HG03571 (cell line): ENCODE results near the gene PRELP.

Experiments
- ATAC-seq: cut with Tn5 transposase; IDR thresholded peaks from one replicate; pipeline ENCODE4 v1.9.1; 2021; ENCODE audit not compliant: unreplicated experiment

Gene PRELP

DNA sequence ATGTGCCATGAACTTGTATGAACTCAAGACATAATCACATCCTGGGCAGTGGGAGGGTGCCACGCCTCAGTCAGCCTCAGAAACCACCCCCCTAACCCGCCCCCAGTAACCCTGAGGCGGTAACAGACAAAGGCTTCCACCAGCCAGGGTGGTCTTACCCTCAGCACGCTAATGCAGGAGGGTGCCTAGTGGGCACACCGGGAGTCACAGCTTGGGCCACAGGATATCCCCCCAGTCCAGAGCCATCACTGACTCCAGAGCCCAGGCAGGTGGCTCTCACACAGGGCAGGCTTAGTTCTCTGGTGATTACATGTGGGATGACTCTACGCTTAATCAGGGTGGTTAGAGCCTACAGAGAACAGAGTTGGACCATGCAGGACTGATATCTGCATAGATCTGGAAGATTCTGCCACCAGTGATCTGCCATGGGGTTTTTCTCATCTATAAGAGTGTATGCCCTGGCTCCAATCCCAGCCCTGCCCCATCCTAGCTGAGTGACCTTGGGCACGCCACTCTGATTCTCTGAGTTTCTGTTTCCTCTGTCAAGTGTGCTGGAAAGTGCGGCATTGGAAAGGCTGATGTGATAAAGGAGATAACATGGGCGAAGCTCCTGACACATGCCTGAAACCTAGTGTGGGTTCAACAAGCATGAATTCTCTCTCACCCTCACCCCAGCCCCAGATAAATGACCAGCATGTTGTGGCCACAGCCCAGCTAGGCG, 45.6 kb downstream of the PRELP start:
- no peak for ATAC-seq

DNA sequence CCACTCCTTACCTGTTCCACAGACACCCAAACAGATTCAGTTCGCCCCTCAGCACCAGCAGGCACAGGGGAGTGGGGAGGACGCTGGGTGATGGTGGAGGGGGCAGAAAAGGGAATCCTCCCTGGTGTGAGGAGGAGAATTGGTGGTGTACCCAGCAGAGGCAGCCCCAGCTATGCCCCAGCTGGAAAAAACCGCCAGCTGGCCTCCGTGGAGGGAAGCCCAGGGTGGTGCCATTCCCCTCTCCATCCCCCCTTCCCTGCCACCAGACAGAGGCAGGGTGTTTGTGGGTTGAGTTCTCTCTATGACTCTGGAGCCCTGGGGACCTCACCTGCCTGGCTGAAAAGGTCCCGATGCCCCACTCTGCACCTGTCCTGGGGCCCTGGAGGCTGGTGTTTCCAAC, 46.2 kb downstream of the PRELP start:
- no peak for ATAC-seq

DNA sequence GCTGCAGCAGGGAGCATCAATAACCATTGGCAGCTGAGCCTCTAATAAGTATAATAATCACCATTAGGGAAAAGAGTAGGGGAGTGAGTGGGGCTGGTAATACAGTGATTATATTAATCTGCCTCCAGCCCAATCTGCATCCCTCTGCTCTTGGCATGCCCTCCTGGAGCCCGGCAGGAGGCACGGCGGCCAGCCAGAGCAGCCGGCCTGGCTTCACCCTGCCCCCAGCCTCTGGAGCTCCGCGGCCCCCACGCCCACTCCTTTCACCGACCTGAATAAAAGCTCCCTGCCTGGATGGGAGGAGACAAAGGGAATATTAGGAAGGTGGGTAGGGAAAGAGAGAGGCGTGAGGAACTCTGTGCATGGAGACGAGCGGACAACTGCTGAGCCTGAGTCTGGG, 46.6 kb downstream of the PRELP start:
- ATAC-seq: no peak

DNA sequence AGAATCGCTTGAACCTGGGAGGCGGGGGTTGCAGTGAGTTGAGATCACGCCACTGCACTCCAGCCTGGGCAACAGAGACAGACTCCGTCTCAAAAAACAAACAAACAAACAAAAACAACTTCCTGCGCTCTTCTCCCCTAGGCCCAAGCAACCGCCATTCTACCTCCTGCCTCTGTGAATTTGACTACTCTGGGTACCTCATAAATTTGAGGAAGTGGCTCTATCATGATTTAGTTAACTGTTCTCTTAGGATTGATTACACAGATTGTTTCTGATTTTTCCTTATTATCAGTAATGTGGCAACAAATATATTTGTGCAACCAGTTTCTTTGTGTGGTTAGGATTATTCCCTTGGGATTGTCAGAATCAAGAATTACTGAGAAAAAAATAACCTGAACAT, 48.1 kb downstream of the PRELP start:
- ATAC-seq: no peak

DNA sequence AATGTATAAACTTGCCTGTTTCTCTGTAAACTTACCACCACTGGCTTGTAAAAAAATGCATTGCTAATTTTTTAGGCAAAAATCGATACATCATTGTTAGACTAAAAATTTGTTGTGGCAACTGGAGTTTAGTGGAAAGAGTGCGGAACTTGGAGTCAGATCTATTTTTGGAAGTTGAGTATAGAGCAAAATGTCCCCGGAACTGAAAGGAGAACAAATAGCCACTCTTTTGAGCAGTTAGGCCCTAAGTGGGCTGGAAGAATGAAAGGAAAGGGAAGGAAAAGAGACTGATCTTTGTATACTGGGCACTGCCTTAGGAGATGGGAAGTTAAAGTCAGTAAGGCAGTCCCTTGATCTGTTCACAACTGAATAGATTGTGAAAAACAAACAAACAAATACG, 48.5 kb downstream of the PRELP start:
- no peak for ATAC-seq

DNA sequence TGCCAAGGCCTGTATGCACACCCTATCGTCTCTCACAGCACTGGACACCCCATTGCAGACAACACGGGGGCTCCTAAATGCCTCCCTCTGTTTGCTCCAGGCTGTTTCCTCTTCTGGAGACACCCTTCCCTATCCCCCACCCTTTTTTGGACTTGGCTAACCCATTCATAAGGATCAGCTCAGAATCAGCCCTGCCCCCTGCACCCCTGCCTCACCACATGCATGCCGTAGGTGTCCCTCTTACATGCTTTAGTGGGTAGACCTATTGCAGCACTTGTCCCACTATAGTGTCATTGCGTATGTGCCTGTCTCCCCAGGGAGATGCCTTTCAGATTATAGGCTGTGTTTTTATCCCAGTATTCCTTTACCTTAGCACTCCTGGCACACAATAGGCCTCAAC, 49.2 kb downstream of the PRELP start:
- ATAC-seq: no peak

DNA sequence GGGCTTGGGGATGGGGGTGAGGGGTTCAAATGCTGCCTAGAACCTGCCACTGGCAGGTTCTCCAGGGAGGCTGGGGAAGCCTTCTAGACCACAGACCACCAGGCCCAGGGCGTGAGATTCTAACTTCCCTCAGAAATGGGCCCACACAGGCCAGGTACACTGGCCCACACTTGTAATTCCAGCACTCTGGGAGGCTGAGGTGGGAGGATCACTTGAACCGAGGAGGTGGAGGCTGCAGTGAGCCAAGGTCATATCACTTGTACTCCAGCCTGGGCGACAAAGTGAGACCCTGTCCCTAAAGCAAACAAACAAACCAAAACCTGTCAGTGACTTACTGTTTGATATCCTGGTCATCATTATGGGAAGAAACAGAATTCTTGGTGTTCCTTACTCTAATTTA, 50.1 kb downstream of the PRELP start:
- no peak for ATAC-seq

DNA sequence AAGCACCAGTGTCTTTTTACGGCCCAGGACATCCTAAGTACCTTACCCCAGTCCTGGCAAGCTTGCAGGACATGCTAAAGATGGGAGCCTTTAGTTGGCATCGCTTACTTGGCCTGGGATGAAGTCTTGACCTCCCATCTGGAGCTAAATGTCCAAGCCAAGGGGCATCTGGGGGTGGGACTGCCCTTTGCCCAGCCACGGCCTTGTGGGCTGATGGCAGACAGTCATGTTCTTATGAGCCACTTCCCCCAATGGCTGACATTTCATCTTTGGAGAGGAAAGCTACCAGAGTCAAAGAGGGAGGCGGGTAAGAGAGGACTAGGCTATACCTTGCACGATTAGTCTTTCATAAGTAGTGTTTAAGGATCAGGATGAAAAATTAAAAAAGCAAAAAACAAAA, 50.5 kb downstream of the PRELP start:
- ATAC-seq: no peak

DNA sequence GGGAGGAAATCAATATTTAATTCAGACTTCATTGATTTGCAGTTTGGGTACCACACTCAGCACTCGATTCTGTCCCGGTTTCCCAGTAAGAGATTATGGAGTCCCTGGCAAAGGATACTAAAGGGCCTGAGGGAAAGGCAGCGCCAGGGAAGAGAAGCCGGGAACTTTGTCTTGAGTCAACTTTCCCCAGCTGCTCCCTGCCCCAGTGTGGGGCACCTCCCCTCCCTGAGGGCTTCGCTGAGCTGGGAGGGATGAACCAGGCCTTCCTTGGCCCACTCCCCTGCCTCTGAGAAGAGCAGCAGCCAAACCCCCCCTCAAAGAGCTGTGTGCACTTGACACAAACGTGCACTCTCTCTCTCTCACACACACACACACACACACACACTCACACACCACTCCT, 51.0 kb downstream of the PRELP start:
- no peak for ATAC-seq

DNA sequence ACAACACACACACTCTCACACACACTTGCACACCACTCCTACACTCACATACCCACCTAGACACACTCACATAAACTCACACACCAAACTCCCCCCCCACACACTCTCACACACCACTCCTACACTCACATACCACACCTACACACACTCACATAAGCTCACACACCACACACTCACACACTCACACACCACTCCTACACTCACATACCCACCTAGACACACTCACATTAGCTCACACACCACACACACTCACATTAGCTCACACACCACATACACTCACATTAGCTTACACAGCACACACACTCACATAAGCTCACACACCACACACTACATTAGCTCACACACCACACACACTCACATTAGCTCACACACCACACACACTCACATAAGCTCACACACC, 51.4 kb downstream of the PRELP start:
- no peak for ATAC-seq

DNA sequence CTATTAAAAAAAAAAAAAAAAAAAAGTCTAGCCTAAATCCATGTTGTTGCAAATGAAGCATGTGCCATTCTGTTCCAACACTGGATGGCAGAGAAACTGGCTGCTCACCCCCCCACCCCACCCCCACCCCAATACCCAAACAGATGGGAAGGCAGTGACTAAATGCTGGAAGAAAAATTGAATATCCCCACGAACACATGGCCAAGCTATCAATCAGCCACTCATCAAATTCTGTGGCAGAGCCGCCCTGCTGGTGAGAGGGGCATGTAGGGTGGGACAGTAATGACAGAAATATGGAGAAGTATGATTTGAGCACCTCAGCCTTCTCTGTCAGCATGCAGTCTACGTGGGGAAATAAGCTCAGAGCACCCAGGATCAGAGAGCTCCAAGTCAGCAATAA, 52.5 kb downstream of the PRELP start:
- ATAC-seq: no peak

DNA sequence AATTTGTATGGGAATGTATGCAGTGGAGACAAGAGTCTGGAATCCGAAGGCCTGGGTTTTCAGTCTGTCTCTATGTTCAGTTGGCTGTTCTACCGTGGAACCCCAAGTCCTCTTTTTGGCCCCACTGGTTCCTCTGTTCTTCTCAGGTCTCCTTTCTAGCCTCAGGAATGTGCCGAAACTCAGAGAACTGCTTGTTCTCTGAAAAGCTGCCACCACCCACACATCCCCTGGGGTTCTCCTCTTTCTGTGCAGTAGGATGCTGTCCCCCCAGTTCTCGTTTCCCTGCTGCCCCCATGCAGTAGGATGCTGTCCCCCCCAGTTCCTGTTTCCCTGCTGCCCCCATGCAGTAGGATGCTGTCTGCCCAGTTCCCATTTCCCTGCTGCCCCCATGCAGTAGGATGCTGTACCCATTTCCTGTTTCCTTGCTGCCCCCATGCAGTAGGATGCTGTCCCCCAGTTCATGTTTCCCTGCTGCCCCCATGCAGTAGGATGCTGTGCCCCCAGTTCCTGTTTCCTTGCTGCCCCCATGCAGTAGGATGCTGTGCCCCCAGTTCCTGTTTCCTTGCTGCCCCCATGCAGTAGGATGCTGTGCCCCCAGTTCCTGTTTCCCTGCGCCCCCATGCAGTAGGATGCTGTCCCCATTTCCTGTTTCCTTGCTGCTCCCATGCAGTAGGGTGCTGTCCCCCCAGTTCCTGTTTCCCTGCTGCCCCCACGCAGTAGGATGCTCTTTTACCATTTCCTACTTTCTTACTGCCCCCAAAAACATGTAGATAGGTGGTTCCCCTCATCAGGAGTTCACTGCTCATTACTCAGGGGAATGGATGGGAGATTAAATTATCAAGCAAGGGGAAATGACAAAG, 53.6 kb downstream of the PRELP start:
- ATAC-seq: no peak

DNA sequence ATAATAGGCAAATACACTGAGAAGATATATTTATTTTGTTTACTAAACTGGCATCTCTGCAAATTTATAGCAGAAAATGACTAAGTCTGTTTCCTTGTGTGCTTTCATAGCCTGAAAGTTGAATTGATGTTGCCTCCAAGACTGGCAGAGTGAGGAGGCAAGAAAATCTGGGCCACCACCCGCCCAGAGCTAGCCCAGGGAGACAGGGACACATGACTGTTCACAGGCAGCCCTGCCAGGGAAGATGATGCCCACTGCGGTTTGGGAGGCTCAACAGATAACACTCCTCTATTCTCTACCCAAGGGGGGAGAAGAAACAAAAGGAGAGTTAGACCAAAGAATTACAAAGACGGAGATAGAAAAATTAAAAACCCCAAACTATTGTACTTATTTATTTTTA, 55.5 kb downstream of the PRELP start:
- ATAC-seq: no peak

DNA sequence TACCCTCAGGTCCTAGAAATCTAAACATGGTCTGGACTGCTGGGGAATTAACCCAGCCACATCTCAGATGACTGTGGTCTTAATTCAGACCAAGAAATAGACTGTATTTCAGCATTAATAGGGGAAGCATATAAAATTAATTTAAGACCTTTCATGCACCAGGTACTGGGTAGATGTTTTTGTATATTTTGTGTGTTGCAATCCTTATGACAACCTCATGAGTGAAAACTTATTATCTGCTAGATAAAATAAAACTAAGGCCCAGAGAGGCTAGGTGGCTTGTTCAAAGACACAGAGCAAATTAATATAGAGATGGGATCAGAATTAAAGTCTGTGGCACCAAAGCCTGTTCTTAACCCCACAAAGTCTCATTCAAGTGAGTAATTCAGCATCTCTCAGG, 58.4 kb downstream of the PRELP start:
- ATAC-seq: no peak

DNA sequence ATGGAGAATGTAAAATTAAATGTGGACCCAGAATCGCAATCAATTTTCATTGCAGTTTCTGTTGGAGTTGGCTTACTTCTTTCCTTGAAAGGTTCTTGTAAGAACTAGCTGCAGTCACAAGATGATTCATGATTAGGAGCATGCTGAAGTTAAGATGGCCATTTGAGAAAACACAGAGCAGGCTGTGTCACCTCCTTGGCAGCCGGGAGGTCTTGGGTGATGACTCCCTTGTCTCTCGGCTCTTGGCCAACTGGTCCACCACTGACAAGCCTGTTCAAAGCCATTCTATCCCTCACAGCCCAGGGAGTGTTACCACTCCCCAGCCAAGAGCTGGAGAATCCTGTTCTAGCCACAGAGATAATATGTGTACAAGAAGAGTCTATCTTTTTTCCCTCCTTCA, 58.9 kb downstream of the PRELP start:
- ATAC-seq: no peak

DNA sequence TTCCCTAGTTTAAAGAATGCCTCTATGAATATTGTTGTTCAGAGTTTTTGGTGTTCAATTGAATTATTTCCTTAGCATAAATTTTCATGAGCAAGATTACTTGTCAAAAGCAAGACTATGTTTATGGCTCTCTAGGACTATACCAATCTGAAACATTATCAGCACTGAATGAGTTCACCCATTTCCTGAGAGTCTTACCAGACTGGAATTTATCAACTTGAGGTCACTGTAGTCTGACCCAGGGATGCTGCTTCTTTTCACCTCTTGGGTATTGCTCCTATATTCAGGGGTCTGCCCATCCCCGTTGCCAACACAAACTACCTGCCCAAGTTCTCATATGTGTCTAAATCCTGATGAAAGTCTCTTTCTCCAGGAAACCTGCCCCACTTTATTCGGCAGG, 61.0 kb downstream of the PRELP start:
- no peak for ATAC-seq

DNA sequence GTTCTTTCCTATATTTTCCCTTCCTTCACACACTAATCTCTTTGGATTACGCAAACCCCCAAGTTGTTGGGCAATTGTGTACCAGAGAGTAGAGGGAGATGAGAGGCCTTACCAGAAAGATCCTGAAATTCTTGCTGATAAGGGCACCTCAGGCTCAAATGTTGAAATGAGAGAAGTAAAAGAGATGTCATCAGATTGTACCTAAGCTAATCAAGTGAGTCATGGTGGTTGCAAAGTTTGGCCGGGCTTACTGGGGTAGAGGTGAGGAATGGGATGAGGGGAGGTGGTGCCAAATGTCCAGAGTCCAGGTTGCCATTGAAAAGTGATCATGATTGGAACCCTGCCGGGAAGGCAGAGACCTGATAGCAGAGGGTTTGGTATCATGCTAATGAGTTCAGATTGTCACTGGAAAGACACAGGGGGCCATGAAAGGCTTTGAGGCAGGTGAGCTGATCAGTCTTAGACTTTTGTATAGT, 61.4 kb downstream of the PRELP start:
- ATAC-seq: no peak

DNA sequence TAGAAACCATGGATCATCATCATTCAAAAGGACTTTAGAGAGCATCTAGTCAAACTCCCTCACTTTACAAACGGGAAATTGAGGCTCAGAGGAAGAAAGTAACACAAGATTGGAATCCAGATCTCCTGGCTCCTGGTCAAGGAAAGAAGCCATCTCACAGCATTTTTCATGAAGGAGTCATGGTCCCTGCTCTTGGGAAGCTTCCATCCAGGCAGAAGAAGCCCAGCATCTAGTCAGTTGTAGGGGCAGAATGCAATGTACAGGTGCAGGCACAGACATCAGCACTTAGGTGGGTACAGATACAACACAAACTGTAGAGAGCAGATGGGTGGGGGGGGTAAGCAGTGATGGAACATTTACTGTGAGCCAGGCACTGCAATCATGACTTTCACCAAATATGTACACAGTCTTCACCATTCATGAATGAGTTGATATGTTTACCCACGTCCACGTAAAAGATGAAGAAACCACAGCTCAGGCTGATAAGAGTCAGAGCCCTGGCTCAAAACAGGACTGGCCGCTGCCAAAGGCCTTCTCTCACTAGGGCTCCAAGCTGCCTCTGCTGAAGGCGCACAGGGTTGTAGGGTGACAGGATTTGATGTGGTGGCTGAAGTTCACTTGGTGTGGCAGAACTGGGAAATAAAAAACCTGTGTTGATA, 62.3 kb downstream of the PRELP start:
- no peak for ATAC-seq

DNA sequence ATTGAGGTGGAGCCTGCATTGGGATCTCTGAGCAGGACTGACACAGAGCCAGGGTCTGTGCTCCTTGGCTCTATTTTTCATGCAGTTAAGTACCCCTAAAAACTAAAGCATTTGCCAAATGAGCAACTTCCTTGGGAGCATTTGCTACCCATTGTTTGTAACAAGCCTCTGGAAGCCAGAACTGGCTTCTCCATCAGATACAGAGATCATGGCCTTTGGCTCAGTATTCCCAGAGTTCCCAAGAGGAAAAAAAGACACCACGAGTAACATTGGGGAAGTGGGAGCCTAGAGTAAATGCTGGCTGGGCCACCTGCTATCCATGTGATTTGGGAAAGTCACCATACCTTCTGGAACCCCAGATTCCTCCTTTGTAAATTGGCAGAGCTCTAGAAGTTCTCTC, 63.1 kb downstream of the PRELP start:
- no peak for ATAC-seq

DNA sequence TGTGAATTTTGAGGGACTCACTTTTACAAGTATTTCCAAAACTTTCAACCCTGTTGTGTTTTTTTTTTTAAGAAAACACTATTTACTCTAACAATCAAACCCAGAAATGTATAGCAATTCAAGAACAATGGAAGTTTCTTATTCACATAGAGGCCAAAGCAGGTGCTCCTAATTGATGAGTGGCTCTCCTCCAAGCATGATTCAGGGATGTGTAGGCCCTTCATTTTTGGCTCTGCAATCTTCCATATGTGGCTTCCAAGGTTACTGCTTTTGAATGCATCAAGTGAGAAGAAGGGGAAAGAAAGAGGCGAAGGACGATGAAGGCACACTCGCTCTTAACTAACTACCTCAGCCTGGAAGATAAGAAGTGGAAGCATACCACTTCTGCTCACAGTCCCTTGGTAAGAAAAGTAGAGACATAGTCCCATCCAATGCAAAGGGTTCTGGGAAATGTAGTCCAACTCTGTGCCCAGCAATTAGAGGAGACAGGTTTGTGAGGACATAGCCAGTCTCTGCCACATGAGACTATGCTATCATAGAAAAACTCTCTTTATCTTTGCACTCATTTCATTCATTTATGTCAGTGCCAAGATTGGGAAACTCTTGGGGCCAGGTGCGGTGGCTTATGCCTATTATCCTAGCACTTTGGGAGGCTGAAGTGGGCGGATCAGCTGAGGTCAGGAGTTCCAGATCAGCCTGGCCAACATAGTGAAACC, 64.4 kb downstream of the PRELP start:
- no peak for ATAC-seq
